ENCODE data around the gene CPLX4. TPM values are rescaled to one million over a fixed set of nuclear protein-coding genes. Genes with fewer than 3 reads are reported as not detected.

Gene CPLX4
- total and polyA plus RNA-seq, 2 of the 8 experiments (the other 6 are each of a cell fraction or from before 2014, with no cell fraction given) = not detected

DNA sequence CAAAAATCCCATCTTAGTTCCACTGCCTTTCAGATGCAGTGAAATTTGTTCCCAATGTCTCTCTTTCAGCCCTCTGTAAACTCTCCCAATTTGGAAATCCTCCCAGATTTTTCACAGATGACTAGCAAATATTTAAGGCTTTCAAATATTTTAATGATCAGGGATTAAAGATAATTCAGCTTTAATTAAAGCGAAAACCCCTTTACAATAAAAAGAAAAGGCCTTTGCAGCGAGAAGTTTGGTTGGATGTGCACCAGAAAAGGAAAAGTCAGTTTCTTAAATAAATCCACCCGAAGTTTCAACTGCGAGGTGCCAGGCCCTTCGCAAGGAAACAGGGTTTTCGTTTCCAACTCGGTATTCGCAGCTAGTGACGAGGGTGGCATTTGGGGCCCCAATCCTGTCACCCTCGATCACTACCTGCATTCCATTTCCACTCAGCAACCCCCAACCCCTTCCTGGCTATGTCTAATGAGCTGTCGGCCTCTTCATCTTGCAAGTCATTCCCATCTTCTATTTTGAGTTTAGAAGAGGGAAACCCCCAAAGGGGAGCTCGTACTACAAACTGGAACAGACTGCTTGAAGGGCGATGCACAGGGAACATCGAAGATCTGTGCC, 46.7 kb downstream of the CPLX4 start:
- H4K91ac ChIP-seq (replicated peaks; ENCODE audit: insufficient read length, low read length) = no peak overlapping the region
- peaks cover 12 to 18% of the 10 kb centered on the region in 2 experiments for H4K20me1 ChIP-seq (replicated peaks in 1 of 2; ENCODE audit: control insufficient read depth in 1 of 2, insufficient read depth in 2 of 2, low read length in 2 of 2)
- ChIA-PET CTCF (ENCODE audit: partially characterized antibody) (interaction anchor here (0.8 to 15.5 kb wide), 9 partner anchors 8 to 190 kb away, joined by 3 to 129 read pairs (median 9); partner anchors contain the start of gene GRP), POLR2A (ENCODE audit: partially characterized antibody) (interaction anchor here (2.2 to 2.5 kb wide), 2 partner anchors 8 to 23 kb away, joined by 7 to 10 read pairs; no protein-coding TSS in a partner anchor)
- DNase-seq (ENCODE audit: low read depth in 1 of 2, low spot score in 2 of 2) (no peak), FAIRE-seq (no peak)
- no peak for TF ChIP-seq TAF7 (optimal IDR thresholded peaks at IDR 0.05; ENCODE audit: borderline replicate concordance, low read depth, low read length)
- TF ChIP-seq SRF (IDR thresholded peaks at IDR 0.05; ENCODE audit: low read depth, low read length) = no peak
- peak; percentile 93 for TF ChIP-seq RNF2 (IDR thresholded peaks at IDR 0.05; ENCODE audit: borderline replicate concordance, low read depth, low read length, missing control alignments, poor library complexity, severe bottlenecking)
- TF ChIP-seq CBX8 (IDR thresholded peaks at IDR 0.05; ENCODE audit: borderline replicate concordance, low read depth, low read length) = peak; percentile 95
- no peak for TF ChIP-seq SIN3A (conservative IDR thresholded peaks at IDR 0.05 in 1 of 2, IDR thresholded peaks at IDR 0.05 in 1 of 2; ENCODE audit: low read depth in 1 of 2, low read length in 2 of 2)
- TF ChIP-seq, protein P1, sequence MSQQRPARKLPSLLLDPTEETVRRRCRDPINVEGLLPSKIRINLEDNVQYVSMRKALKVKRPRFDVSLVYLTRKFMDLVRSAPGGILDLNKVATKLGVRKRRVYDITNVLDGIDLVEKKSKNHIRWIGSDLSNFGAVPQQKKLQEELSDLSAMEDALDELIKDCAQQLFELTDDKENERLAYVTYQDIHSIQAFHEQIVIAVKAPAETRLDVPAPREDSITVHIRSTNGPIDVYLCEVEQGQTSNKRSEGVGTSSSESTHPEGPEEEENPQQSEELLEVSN (IDR thresholded peaks at IDR 0.05) = no peak
- H3K79me2 ChIP-seq (ENCODE audit: control insufficient read depth in 1 of 2, insufficient read depth in 2 of 2, low read length in 2 of 2) = no peaks in the 10 kb centered on the region
- no peak overlapping the region for H3K9ac ChIP-seq (replicated peaks in 1 of 4; ENCODE audit: extremely low read depth in 1 of 4, low read depth in 3 of 4, low read length in 3 of 4)
- H2BK15ac ChIP-seq (ENCODE audit: low read length) = peak overlapping the region; percentile 88; the same call in 1 of the 2 replicates
- H3K27me3 ChIP-seq (replicated peaks in 1 of 4; ENCODE audit: control insufficient read depth in 3 of 4, extremely low read depth in 1 of 4, insufficient read depth in 3 of 4, low read length in 3 of 4) = peaks cover 77 to 98% (median 93%) of the 10 kb centered on the region in 4 experiments
- peaks cover 19% of the 10 kb centered on the region; the same call in 1 of the 2 replicates for H3K23me2 ChIP-seq (ENCODE audit: low read depth, low read length)
- H2BK120ac ChIP-seq (replicated peaks; ENCODE audit: low read depth, low read length) = no peak overlapping the region
- peak overlapping the region; percentile 89 to 91 for H3K4me2 ChIP-seq (ENCODE audit: insufficient read depth in 1 of 2, low read depth in 2 of 2, low read length in 2 of 2)
- no peak overlapping the region for H3K56ac ChIP-seq (replicated peaks; ENCODE audit: insufficient read length, low read depth, low read length)
- no peak overlapping the region for H2BK5ac ChIP-seq (ENCODE audit: low read depth, low read length)
- peak overlapping the region; percentile 38 to 73 (median 57); a peak in 5 of 8 replicates for H3K4me3 ChIP-seq (ENCODE audit: extremely low read depth in 1 of 4, insufficient read depth in 2 of 4, low read depth in 3 of 4, low read length in 4 of 4)
- H2AK5ac ChIP-seq (ENCODE audit: low read depth, low read length) = no peak overlapping the region
- H3K79me1 ChIP-seq (ENCODE audit: low read depth, low read length) = no peaks in the 10 kb centered on the region
- no peak overlapping the region for H3K4ac ChIP-seq (replicated peaks; ENCODE audit: insufficient read length, low read depth, low read length)
- WGBS, 2 experiments (ENCODE audit: extremely low coverage in 1 of 2, insufficient coverage in 1 of 2, insufficient read length in 1 of 2, insufficient replicate concordance in 2 of 2, low coverage in 1 of 2, low lambda C conversion rate in 2 of 2, missing lambda C conversion rate in 1 of 2) = 12% methylated on average over 14 of the region's 14 CpGs; no CpG with 5 or more reads in 1 of the 2 experiments
- H2BK20ac ChIP-seq (ENCODE audit: low read length) = no peak overlapping the region
- H3K14ac ChIP-seq (ENCODE audit: insufficient read length) = no peak overlapping the region
- peaks cover 16 to 31% (median 20%) of the 10 kb centered on the region in 4 experiments for H3K4me1 ChIP-seq (replicated peaks in 1 of 4; ENCODE audit: control insufficient read depth in 3 of 4, insufficient read depth in 4 of 4, low read length in 3 of 4)
- H3K18ac ChIP-seq (ENCODE audit: extremely low read depth, low read length) = no peak overlapping the region
- 0 out of 2 replicates have a peak overlapping the region, but pooled peaks have one; percentile 50 for H2BK12ac ChIP-seq (ENCODE audit: low read depth, low read length)
- H3K27ac ChIP-seq (ENCODE audit: low read depth, low read length) = no peak overlapping the region
- no peak overlapping the region for H2AFZ ChIP-seq (ENCODE audit: low read length)
- no peaks in the 10 kb centered on the region for H3K9me3 ChIP-seq (ENCODE audit: insufficient read depth in 2 of 2, low read depth in 1 of 2, low read length in 1 of 2)
- no peak overlapping the region for H4K5ac ChIP-seq (ENCODE audit: insufficient read length, low read depth, low read length)
- no peaks in the 10 kb centered on the region; a peak in 1 of 8 replicates for H3K36me3 ChIP-seq (ENCODE audit: control insufficient read depth in 2 of 4, insufficient read depth in 4 of 4, low read length in 3 of 4)
- H4K8ac ChIP-seq (ENCODE audit: extremely low read depth, insufficient read depth, low read length) = peak overlapping the region; percentile 53; the same call in 1 of the 2 replicates
- no peak overlapping the region for H3K23ac ChIP-seq (ENCODE audit: insufficient read length)

Measured in H1 (cell line).